GM21717 (cell line): Measurements from ENCODE around the gene FAM3B.

Source experiments
- ATAC-seq: cut with Tn5 transposase; IDR thresholded peaks from one replicate; pipeline ENCODE4 v1.9.1; 2021; ENCODE audit warnings: mild to moderate bottlenecking, moderate library complexity; ENCODE audit not compliant: unreplicated experiment

Gene FAM3B

GRCh38 chr21:41390043-41390639 lies 73.5 kb downstream of the FAM3B start:
- ATAC-seq: no peak

- ATAC-seq: no peak
Observed at GRCh38 chr21:41393876-41394465, 77.4 kb downstream of the FAM3B start.

- ATAC-seq: no peak
Observed at GRCh38 chr21:41396558-41397075, 80.0 kb downstream of the FAM3B start.

- ATAC-seq: no peak
Observed at GRCh38 chr21:41397471-41397891, 80.9 kb downstream of the FAM3B start.

- ATAC-seq: no peak
Observed at GRCh38 chr21:41398251-41398650, 81.7 kb downstream of the FAM3B start.

- no peak for ATAC-seq
Observed at GRCh38 chr21:41398831-41399230, 82.2 kb downstream of the FAM3B start.

- no peak for ATAC-seq
Observed at GRCh38 chr21:41399246-41399800, 82.7 kb downstream of the FAM3B start.

GRCh38 chr21:41402231-41402630 lies 85.6 kb downstream of the FAM3B start:
- no peak for ATAC-seq

GRCh38 chr21:41402796-41403195 lies 86.2 kb downstream of the FAM3B start:
- no peak for ATAC-seq

- no peak for ATAC-seq
Observed at GRCh38 chr21:41403331-41403730, 86.7 kb downstream of the FAM3B start.

- ATAC-seq: no peak
Observed at GRCh38 chr21:41403966-41404365, 87.4 kb downstream of the FAM3B start.

- ATAC-seq: no peak
Observed at GRCh38 chr21:41405321-41405720, 88.7 kb downstream of the FAM3B start.

- ATAC-seq: no peak
Observed at GRCh38 chr21:41406340-41406739, 89.7 kb downstream of the FAM3B start.
